ENCODE measurements around the gene GNA12.

DNA sequence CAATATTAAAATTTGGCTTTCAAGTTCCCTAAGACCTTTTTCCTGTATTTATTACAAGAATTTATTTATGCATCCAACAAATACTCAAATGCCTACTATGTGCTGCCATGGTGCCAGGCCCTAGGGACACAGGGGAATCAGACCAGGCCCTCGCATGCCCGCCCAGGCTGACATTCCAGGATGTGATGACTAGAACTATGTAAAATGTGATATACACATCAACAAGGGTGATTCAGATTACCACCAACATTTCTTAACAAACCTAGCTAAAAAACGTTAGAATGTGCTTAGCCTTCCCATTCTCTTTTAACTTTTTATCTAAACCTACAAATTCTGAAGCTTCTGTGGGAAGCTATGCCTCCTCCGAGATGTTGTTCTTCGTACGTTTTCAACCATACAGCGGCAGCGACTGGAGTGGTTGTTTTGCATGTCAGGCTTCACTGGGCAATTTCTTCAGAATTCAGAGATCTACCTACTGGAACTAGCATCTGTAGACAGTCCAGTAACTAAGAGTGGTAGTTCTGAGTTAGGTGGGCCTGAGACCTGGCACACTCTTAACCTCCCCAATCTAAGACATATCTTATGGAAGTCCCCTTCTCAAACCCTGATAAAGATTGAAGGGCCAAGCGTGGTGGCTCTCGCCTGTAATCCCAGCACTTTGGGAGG is 22.1 kb downstream of the GNA12 start:
- TF ChIP-seq, protein P1, sequence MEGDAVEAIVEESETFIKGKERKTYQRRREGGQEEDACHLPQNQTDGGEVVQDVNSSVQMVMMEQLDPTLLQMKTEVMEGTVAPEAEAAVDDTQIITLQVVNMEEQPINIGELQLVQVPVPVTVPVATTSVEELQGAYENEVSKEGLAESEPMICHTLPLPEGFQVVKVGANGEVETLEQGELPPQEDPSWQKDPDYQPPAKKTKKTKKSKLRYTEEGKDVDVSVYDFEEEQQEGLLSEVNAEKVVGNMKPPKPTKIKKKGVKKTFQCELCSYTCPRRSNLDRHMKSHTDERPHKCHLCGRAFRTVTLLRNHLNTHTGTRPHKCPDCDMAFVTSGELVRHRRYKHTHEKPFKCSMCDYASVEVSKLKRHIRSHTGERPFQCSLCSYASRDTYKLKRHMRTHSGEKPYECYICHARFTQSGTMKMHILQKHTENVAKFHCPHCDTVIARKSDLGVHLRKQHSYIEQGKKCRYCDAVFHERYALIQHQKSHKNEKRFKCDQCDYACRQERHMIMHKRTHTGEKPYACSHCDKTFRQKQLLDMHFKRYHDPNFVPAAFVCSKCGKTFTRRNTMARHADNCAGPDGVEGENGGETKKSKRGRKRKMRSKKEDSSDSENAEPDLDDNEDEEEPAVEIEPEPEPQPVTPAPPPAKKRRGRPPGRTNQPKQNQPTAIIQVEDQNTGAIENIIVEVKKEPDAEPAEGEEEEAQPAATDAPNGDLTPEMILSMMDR (conservative IDR thresholded peaks at IDR 0.05), result no peak
- no peak for TF ChIP-seq ZFX (IDR thresholded peaks at IDR 0.05)
